SK-N-SH treated with all-trans-retinoic acid at 6 μM for 48 hours (cell line): ENCODE data around the gene ITGBL1.

Experiments
- ARNTL ChIP-seq: fragments of 450-650 bp; formaldehyde crosslinking; IDR thresholded peaks from 2 replicates; pipeline ENCODE4 v1.5.0; 2020; ENCODE audit warnings: low read depth, mild to moderate bottlenecking, moderate library complexity, borderline replicate concordance
- CREB5 ChIP-seq: fragments of 250-450 bp; sonication (Bioruptor Pico); IDR thresholded peaks from 2 replicates; pipeline ENCODE4 v1.5.1; 2020; ENCODE audit warnings: low read depth, mild to moderate bottlenecking, moderate library complexity
- CSDC2 ChIP-seq: fragments of 250-450 bp; sonication (Bioruptor Pico); IDR thresholded peaks from 2 replicates; pipeline ENCODE4 v1.5.0; 2020; ENCODE audit warnings: mild to moderate bottlenecking, moderate library complexity
- ISL1 ChIP-seq: fragments of 250-450 bp; sonication (Bioruptor Pico); IDR thresholded peaks from 2 replicates; pipeline ENCODE4 v2.1.2; 2022; ENCODE audit warnings: mild to moderate bottlenecking, moderate library complexity
- PATZ1 ChIP-seq: fragments of 250-450 bp; sonication (Bioruptor Pico); IDR thresholded peaks from 2 replicates; pipeline ENCODE4 v1.8.0; 2020; ENCODE audit warnings: mild to moderate bottlenecking, moderate library complexity, borderline replicate concordance
- RARB ChIP-seq: fragments of 250-450 bp; sonication (Bioruptor Pico); IDR thresholded peaks from 2 replicates; pipeline ENCODE4 v1.8.0; 2021; ENCODE audit warnings: mild to moderate bottlenecking, moderate library complexity
- SNAI2 ChIP-seq: fragments of 250-450 bp; sonication (Bioruptor Pico); IDR thresholded peaks from 2 replicates; pipeline ENCODE4 v1.5.0; 2020; ENCODE audit warnings: mild to moderate bottlenecking, moderate library complexity
- ZC3H10 ChIP-seq: fragments of 250-450 bp; sonication (Bioruptor Pico); IDR thresholded peaks from 2 replicates; pipeline ENCODE4 v1.5.1; 2021; ENCODE audit warnings: mild to moderate bottlenecking, moderate library complexity
- ZFP3 ChIP-seq: fragments of 250-450 bp; sonication (Bioruptor Pico); IDR thresholded peaks from 2 replicates; pipeline ENCODE4 v1.5.0; 2020; ENCODE audit warnings: mild to moderate bottlenecking, moderate library complexity
- ZFP30 ChIP-seq: fragments of 450-650 bp; formaldehyde crosslinking; IDR thresholded peaks from 2 replicates; pipeline ENCODE4 v1.5.0; 2022; ENCODE audit warnings: mild to moderate bottlenecking, moderate library complexity
- ZNF565 ChIP-seq: fragments of 450-650 bp; formaldehyde crosslinking; conservative IDR thresholded peaks from 2 replicates; pipeline ENCODE4 v1.5.0; 2020; ENCODE audit warnings: low read depth, mild to moderate bottlenecking, moderate library complexity
- ZNF70 ChIP-seq: fragments of 450-650 bp; formaldehyde crosslinking; IDR thresholded peaks from 2 replicates; pipeline ENCODE4 v1.5.0; 2020; ENCODE audit warnings: mild to moderate bottlenecking, moderate library complexity
- TF ChIP-seq, protein P1 (sequence below): fragments of 250-450 bp; sonication (Bioruptor Pico); IDR thresholded peaks from 2 replicates; pipeline ENCODE4 v1.5.1; 2021; ENCODE audit warnings: mild to moderate bottlenecking, moderate library complexity
- TF ChIP-seq, protein P2 (sequence below): fragments of 250-450 bp; sonication (Bioruptor Pico); IDR thresholded peaks from 2 replicates; pipeline ENCODE4 v1.8.0; 2021; ENCODE audit warnings: low read depth, mild to moderate bottlenecking, moderate library complexity, borderline replicate concordance

- TF ChIP-seq CSDC2 (CRISPR knock-in tag) = no peak
- TF ChIP-seq ISL1 = no peak
- TF ChIP-seq ARNTL (CRISPR knock-in tag) = no peak
- TF ChIP-seq CREB5 (CRISPR knock-in tag) = no peak
- no peak for TF ChIP-seq RARB (CRISPR knock-in tag)
- TF ChIP-seq, protein P1, sequence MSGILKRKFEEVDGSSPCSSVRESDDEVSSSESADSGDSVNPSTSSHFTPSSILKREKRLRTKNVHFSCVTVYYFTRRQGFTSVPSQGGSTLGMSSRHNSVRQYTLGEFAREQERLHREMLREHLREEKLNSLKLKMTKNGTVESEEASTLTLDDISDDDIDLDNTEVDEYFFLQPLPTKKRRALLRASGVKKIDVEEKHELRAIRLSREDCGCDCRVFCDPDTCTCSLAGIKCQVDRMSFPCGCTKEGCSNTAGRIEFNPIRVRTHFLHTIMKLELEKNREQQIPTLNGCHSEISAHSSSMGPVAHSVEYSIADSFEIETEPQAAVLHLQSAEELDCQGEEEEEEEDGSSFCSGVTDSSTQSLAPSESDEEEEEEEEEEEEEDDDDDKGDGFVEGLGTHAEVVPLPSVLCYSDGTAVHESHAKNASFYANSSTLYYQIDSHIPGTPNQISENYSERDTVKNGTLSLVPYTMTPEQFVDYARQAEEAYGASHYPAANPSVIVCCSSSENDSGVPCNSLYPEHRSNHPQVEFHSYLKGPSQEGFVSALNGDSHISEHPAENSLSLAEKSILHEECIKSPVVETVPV (CRISPR knock-in tag) = no peak
- TF ChIP-seq PATZ1 (CRISPR knock-in tag) = no peak
- no peak for TF ChIP-seq ZFP30 (CRISPR knock-in tag)
- no peak for TF ChIP-seq ZFP3 (CRISPR knock-in tag)
- TF ChIP-seq, protein P2, sequence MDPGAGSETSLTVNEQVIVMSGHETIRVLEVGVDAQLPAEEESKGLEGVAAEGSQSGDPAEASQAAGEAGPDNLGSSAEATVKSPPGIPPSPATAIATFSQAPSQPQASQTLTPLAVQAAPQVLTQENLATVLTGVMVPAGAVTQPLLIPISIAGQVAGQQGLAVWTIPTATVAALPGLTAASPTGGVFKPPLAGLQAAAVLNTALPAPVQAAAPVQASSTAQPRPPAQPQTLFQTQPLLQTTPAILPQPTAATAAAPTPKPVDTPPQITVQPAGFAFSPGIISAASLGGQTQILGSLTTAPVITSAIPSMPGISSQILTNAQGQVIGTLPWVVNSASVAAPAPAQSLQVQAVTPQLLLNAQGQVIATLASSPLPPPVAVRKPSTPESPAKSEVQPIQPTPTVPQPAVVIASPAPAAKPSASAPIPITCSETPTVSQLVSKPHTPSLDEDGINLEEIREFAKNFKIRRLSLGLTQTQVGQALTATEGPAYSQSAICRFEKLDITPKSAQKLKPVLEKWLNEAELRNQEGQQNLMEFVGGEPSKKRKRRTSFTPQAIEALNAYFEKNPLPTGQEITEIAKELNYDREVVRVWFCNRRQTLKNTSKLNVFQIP = no peak
- no peak for TF ChIP-seq ZNF565
- TF ChIP-seq SNAI2 (CRISPR knock-in tag) = no peak
- no peak for TF ChIP-seq ZNF70 (CRISPR knock-in tag)
- TF ChIP-seq ZC3H10 = no peak
Observed at GRCh38 chr13:101499406-101499805, 46.9 kb downstream of the ITGBL1 start.
